HPDE6-E6E7 (cell line): ENCODE data around the gene SEC24C.
"Not testable (repeated sequence)": the region's sequence is repeated elsewhere in the genome, so short reads cannot be mapped to it uniquely, and the experiment has no call there.

Source experiments
- DNase-seq: peaks from one replicate; pipeline ENCODE4 v3.0.0; 2011; ENCODE audit warnings: missing footprints; ENCODE audit errors: extremely low spot score

The SEC24C gene

DNA sequence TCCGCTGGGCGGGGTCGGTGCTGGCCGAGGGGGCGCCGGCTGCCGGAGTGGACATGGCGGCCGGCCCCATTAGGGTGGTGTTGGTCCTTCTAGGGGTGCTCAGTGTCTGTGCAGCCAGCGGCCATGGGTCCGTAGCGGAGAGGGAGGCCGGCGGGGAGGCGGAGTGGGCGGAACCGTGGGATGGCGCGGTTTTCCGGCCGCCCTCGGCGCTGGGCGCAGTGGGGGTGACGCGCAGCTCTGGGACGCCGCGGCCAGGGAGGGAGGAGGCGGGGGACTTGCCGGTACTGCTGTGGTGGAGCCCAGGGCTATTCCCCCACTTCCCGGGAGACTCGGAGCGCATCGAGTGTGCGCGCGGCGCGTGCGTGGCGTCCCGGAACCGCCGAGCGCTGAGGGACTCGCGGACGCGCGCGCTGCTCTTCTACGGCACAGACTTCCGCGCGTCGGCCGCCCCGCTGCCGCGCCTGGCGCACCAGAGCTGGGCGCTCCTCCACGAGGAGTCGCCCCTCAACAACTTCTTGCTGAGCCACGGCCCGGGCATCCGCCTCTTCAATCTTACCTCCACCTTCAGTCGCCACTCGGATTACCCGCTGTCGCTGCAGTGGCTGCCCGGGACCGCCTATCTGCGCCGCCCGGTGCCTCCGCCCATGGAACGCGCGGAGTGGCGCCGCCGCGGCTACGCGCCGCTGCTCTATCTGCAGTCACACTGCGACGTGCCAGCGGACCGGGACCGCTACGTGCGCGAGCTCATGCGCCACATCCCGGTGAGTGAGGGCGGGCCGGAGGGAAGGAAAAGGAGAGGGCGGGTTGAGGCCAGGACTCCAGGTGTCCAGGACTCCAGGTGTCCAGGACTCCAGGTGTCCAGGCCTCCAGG is 28.3 kb downstream of the SEC24C start:
- DNase-seq: peak; percentile 45

DNA sequence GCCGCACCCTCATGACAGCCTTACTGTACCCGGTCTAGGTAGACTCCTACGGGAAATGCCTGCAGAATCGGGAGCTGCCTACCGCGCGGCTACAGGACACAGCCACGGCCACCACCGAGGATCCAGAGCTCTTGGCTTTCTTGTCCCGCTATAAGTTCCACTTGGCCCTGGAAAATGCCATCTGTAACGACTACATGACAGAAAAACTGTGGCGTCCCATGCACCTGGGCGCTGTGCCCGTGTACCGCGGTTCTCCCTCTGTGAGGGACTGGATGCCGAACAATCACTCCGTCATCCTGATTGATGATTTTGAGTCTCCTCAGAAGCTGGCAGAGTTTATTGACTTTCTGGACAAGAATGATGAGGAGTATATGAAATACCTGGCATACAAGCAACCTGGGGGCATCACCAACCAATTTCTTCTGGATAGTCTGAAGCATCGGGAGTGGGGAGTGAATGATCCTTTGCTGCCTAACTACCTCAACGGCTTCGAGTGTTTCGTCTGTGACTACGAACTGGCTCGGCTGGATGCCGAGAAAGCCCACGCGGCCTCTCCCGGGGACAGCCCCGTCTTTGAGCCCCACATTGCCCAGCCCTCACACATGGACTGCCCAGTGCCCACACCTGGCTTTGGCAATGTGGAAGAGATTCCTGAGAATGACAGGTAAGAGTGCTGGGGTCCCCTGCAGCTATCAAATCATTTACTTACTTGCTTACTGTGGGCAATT is 29.1 kb downstream of the SEC24C start:
- no peak for DNase-seq

DNA sequence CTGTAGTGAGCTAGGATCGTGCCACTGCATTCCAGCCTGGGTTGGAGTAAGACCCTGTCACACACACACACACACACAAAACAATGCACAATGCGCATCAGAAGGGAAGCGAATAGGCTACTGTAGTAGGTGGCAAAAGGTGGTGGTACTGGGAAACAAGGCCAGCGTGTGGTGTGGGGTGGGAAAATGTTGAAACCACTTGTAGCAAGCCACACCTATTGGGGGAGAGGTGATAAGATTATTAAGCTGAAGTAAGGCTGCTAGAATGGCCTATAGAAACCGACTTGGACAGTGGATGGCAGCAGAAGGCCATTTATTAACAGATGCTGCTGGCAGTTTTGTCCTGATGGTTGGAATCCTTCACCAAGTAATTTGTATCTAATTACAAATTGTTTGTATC is 30.5 kb downstream of the SEC24C start:
- no peak for DNase-seq

DNA sequence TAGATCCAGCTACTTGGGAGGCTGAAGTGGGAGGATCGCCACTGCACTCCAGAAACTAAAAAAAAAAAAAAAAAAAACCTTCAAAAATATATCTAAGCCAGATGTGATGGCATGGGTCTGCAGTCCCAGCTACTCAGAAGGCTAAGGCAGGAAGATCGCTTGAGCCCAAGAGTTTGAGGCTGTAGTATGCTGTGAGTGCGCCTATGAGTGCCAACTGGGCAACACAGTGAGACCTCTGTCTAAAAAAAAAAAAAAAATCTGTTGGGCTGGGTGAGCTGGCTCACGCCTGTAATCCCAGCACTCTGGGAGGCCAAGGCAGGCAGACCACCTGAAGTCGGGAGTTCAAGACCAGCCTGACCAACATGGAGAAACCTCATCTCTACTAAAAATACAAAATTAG is 34.8 kb downstream of the SEC24C start:
- no peak for DNase-seq

DNA sequence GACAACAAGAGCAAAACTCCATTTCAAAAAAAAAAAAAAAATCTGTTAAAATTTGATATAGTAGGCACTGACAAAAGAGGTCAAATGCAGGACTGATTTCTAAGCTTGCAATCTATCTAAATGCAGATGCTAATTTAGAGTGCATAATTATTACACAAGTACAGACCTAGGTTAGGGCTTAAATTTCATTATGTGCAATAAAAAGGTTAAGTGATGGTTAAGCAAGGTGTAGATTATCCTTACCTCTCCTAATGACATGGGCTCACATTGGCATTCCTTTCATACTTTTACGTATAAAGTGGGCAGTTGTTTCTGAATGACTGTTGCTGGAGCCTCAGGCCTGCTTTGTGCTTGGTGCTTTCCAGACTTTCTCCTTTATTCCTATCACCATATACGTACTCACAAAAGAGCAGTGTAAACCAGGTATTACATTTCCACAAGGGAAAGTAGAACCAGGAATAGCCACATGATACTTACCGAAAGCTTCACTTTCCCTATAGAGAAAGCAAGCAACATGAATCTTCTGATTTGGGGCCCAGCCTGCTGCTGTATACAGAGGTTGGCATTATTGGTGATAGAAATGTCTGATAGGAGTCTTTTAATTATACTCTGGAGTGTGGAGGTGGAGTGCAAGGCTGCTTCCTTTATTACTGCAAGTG is 35.5 kb downstream of the SEC24C start:
- DNase-seq: no peak

DNA sequence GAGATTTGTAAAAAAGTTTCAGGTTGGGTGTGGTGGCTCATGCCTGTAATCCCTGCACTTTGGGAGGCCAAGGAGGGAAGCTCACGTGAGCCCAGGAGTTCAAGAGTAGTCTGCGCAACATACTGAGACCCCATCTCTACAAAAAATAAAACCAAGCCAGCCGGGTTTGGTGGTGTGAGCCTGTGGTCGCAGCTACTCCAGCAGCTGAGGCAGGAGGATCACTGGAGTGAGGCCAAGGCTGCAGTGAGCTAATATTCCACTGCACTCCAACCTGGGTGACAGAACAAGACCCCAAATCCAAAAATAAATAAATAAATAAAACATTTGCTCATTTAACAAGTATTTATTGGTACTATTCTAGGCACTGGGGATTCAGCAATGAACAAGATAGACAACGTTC is 36.1 kb downstream of the SEC24C start:
- no peak for DNase-seq

DNA sequence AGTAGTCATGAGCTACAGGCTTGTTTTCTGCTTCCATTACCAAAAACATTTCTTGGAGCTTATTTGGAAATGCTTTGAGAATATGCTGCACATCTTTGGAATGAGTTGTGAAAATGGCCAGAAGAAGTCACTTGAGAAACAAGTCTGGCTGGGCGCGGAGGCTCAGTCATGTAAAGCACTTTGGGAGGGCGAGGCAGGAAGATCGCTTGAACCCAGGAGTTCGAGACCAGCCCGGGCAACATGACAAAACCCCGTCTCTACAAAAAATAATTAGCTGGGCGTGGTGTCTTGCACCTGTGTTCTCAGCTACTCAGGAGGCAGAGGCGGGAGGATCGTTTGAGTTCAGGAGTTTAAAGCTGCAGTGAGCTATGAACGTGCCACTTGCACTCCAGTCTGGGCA is 36.8 kb downstream of the SEC24C start:
- no peak for DNase-seq

DNA sequence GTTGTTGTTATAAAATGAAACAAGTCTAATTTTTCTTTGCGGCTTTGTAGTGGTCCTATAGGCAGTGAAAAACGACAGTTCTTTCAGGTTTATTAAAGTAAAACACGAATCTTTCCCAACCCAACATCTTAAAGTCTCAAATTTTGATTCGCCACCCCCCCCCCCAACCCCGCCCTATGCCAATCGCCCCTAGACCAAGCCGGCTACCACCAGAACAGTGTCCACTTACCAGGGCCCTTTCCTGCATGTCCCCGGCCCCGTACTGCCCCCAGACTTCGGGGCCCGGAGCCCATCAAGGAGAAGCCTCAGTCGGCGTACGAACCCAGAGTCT is 37.3 kb downstream of the SEC24C start:
- no peak for DNase-seq

DNA sequence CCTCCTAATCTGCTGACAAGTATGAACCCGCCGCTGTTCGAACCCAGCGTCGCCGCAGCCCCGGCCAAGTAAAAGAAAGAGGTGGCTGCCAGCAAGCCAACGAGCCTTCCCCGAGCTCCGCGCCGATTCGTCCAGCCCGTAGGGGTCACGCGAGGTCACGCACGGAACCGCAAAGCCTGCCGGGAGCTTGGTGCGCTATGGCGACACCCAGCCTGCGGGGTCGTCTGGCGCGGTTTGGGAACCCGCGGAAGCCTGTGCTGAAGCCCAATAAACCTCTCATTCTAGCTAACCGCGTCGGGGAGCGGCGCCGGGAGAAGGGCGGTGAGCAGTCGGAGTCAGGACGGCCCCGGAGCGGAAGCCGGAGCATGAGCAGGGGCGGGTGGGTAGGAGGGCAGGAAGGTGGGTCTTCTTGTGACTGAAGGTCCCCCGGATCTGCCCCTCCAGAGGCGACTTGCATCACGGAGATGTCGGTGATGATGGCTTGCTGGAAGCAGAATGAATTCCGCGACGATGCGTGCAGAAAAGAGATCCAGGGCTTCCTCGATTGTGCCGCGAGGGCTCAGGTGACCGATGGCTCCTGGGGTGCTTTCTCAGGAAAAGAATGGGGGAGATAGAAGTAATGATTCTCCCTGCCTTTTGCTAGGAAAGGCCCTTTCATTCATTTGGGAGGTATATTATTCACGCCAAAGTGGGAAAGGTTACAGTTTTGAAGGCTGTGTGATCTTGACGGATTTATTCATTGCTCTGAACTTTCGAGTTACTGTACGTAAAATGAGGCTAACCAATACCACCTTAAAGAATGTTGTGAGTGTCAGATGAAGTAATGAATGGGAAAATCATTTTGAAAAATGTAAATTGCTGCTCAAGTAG is 37.9 kb downstream of the SEC24C start, which contains the start of gene CHCHD1:
Gene CHCHD1, plus strand, starts transcription at position 170 of the 870 bp plus-strand sequence. Its CDS starts 28 bp downstream, at position 198.
- peak; percentile 67 for DNase-seq

DNA sequence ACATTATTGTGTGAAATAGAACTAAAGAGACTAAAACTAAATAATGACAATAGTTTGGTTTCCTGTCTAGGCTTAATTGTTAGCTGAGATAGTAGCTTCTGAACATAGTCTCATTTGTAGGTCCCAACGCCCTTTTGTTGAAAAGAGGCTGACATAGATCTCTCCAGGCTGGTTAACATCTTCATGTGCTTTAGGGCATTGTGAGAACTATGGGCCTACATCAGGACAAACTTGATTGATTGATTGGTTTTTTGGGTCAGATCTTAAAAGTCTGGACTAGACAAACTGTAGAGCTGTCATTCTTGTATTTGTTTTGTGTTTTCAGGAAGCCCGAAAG is 38.5 kb downstream of the SEC24C start:
- no peak for DNase-seq

DNA sequence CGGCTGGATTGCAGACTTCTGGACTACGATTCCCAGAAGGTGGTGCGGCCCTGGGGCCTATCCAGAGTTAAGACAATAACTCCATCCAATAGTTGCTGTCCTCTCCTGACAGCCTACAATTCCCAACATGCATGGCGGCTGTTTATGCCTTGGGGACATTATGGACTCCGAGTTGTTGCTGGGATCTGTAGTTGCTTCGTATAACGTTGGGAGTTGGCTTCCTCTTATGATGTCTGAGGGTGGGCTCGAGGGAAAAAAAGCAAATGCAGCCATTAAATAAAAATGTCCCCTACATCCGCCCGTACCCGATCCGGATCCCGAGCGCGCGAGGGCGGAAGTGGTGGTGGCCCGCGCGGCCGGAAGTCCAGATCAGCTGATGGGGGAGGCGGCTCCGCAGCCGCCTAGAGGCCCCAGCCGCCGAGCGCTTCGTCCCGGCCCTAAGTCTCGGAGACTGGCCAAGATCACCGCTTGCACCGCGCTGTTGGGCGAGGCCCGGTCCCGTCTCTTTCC is 41.1 kb downstream of the SEC24C start, which contains the start of gene ZSWIM8:
Gene ZSWIM8, plus strand, starts transcription at position 396 of the 510 bp plus-strand sequence. CDS start 273 bp downstream, outside the sequence.
- peak; percentile 96 for DNase-seq

DNA sequence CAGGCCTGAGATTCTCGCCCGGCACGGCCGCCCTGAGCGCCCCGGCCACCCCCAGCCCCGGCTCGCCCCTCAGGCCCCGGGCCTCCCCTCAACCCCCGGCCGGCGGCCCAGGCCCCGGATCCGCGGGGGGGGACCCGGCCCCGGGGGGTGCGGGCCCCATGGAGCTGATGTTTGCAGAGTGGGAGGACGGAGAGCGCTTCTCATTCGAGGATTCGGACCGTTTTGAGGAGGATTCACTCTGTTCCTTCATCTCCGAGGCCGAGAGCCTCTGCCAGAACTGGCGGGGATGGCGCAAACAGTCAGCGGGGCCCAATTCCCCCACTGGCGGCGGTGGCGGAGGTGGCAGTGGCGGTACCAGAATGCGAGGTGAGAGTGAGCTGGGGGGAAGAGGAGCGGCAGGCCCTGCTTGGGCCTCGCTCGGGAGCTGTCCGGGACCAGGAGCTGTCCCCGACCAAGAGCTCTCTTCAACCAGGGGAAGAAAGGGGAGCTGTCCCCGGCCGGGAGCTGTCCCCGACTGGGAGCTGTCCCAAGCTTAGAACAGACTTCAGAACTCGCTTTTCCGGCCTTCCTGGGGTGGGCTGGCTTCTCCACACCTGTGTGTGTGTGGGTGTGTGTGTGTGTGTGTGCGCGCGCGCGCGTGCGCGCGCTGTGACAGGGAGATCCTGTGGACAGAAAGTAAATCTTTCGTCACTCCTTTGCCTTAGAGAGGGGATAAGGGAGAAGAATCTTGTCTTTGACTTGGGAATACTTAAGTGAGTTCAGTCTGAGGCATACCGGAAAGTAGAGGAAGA is 41.7 kb downstream of the SEC24C start:
- DNase-seq: no peak

DNA sequence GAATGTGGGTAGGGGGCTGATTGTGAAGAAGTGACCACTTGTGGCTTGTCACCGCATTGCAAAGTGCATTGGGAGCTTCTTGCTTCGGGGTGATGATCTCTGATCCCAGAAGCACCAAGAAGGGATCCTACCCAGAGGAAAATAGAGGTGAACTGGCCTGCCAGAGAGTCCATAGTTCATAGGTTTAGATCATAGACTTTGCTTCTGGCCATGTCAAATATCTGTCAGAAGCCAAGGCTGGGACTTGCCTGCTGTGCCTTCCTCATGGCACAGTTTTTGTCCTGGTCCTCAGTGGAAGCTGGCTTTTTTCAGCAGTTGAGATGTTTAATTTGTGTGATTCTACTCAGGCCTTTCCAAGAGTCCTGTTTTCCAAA is 42.3 kb downstream of the SEC24C start:
- no peak for DNase-seq

DNA sequence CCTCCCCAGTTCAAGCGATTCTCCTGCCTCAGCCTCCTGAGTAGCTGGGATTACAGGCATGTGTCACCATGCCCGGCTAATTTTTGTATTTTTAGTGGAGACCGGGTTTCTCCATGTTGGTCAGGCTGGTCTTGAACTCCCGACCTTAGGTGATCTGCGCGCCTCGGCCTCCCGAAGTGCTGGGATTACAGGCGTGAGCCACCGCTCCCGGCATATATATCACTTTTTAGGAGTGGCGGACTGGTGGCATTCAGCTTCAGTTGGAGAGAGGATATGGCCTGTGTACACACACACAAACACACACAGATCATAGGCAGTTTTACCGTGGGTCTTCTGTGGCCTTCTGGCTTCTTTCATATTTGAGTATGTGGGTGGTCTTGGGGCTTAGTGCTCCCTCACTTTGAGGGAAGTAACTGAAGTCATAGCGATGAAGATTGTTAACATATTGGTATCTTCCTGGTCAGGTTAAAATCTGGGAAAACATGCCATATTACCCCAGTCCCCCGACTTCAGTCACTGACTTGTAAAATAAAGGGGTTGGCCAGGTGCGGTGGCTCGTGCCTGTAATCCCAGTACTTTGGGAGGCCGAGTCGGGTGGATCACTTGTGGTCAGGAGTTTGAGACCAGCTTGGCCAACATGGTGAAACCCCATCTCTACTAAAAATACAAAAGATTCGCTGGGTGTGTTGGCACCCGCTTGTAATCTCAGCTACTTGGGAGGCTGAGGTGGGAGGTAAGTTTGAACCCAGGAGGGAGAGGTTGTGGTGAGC is 43.0 kb downstream of the SEC24C start:
- not testable (repeated sequence) for DNase-seq

DNA sequence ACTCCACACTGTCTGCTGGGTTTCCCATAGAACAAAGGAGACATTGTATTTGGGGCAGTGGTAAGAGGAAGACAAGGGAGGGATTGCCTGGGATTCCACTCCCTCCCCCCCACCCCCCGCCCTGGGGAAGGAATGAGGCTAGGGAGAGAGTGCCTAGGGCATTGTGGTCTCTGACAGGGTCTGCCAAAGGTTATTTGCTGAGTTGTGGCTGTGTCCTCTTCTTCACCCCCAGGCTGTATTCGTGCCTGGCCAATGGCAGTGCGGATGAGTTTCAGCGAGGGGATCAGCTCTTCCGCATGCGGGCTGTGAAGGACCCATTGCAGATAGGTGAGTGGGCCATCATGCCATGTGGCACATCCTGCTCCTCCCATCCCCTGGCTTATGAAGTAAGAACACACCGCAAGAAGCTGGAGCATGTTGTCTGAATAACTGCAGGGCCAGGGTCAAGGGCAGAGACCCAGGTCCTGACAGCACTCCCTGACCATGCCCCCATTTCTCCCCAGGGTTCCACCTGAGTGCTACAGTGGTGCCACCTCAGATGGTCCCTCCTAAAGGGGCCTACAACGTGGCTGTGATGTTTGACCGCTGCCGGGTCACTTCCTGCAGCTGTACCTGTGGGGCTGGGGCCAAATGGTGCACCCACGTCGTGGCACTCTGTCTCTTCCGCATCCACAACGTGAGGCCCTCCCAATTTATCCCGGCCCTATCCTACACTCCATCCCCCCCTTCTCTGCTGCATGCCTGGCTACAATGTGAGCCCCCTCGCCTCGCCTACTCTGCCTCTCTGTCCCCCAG is 44.9 kb downstream of the SEC24C start:
- DNase-seq: no peak

DNA sequence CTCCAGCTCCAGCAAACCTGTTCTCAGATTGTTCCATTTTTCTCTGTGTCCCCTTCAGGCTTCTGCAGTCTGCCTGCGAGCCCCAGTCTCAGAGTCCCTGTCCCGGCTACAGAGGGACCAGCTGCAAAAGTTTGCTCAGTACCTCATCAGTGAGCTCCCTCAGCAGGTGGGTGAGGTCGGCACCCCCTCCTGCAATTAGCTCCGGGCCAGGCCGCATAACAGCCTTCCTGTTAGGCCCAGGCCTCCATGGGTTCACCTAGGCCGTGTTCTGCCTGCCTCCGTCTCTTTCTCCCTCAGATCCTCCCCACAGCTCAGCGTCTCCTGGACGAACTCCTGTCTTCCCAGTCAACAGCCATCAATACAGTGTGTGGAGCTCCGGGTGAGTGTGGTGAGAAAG is 45.5 kb downstream of the SEC24C start:
- DNase-seq: no peak

DNA sequence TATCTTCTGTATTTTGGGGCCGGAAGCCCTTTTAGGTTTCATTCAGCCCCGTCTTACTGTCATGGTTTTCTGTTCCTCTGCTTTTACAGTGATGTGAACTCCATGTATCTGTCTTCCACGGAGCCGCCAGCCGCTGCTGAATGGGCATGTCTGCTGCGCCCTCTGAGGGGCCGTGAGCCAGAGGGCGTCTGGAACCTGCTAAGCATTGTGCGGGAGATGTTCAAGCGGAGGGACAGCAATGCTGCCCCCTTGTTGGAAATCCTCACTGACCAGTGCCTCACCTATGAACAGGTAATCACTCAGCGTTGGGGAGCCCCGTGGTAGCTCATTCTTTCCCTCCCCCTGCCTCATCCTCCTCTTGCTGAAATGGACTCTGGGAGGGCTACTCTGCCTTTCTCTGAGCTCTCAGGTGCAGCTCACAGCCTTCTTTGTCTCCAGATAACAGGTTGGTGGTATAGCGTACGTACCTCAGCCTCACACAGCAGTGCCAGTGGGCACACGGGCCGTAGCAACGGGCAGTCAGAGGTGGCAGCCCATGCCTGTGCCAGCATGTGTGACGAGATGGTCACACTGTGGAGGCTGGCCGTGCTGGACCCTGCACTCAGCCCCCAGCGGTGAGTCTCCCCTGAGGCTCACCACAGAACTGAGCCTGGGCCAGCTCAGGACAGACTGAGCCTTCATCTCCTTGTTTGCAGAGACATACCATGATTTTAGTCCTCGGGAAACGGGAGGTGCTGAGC is 46.9 kb downstream of the SEC24C start:
- DNase-seq: no peak

DNA sequence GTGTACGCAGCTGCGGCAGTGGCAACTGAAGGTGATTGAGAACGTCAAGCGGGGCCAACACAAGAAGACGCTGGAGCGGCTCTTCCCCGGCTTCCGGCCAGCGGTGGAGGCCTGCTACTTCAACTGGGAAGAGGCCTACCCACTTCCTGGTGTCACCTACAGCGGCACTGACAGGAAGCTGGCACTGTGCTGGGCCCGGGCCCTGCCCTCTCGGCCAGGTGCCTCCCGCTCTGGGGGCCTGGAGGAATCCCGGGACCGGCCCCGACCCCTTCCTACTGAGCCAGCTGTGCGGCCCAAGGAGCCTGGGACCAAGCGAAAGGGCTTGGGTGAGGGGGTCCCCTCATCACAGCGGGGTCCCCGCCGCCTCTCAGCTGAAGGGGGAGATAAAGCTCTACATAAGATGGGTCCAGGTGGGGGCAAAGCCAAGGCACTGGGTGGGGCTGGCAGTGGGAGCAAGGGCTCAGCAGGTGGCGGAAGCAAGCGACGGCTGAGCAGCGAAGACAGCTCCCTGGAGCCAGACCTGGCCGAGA is 47.8 kb downstream of the SEC24C start:
- no peak for DNase-seq
